K562 (cell line): ENCODE data around the gene AP1S3. TPM values are rescaled to one million over a fixed set of nuclear protein-coding genes. Genes with fewer than 3 reads are reported as not detected.

Experiments used
- CREB1 ChIP-seq, 2 experiments: sonication (generic) in 1 of 2; formaldehyde crosslinking in 1 of 2; IDR thresholded peaks; 2 replicates each; pipeline versions ENCODE4 v1.6.1 to v1.8.0; 2012 to 2022; ENCODE audit warnings: inconsistent platforms in 1 of 2, mild to moderate bottlenecking in 1 of 2, missing genetic modification reagents in 1 of 2, moderate library complexity in 1 of 2
- PHF20 ChIP-seq: fragments of 450-650 bp; IDR thresholded peaks from 2 replicates; pipeline ENCODE4 v1.6.1; 2018; ENCODE audit not compliant: partially characterized antibody
- SNIP1 ChIP-seq: fragments of 450-650 bp; IDR thresholded peaks from 2 replicates; pipeline ENCODE4 v1.7.1; 2017; ENCODE audit warnings: low read depth, mild to moderate bottlenecking
- ZKSCAN3 ChIP-seq: fragments of 250-450 bp; sonication (Bioruptor Pico); IDR thresholded peaks from 2 replicates; pipeline ENCODE4 v1.4.0; 2020
- ZNF583 ChIP-seq: fragments of 250-450 bp; sonication (Bioruptor Pico); IDR thresholded peaks from 2 replicates; pipeline ENCODE4 v1.4.0; 2020
- polyA plus RNA-seq, 8 experiments: library from polyadenylated mRNA; depleted of rRNA in 4 of 8; stranded (reverse) in 5 of 8; unstranded in 3 of 8; fragments of >200 nt; fragmentation: Nextera tagmentation in 2 of 8; fragmentation: Illumina TruSeq in 1 of 8; extraction: Ambion mirVana in 2 of 8; extraction: Trizol in 1 of 8; gene quantifications; 2 replicates each; pipeline versions ENCODE4 v1.2.1 to v1.2.3, GENCODE V29; 2011 to 2014; ENCODE audit warnings: inconsistent platforms in 1 of 8, missing spikeins in 1 of 8
- total RNA-seq, 7 experiments: library from RNA; depleted of rRNA in 6 of 7; stranded (reverse); fragments of >200 nt in 6 of 7; fragmentation: Illumina TruSeq in 2 of 7; extraction: Trizol in 2 of 7; gene quantifications; 2 replicates each; pipeline versions ENCODE4 v1.2.1 to v1.2.3, GENCODE V29; 2011 to 2021; ENCODE audit warnings: low replicate concordance in 1 of 7
- TF ChIP-seq, protein P1 (sequence below), 2 experiments: fragments of 450-650 bp in 1 of 2; IDR thresholded peaks; 2 replicates each; pipeline ENCODE4 v1.6.1; 2011 to 2017; ENCODE audit warnings: low read depth in 2 of 2, antibody characterized with exemption in 1 of 2, borderline replicate concordance in 1 of 2, low read length in 1 of 2, mild to moderate bottlenecking in 1 of 2, mixed read lengths in 1 of 2; ENCODE audit not compliant: control insufficient read depth in 1 of 2
- TF ChIP-seq, protein P2 (sequence below): sonication (generic); formaldehyde crosslinking; IDR thresholded peaks from 2 replicates; pipeline ENCODE4 v1.8.0; 2022; ENCODE audit warnings: mild to moderate bottlenecking, missing genetic modification reagents, borderline replicate concordance

Gene AP1S3
- total and polyA plus RNA-seq, 9 of the 15 experiments (the other 6 are each of a cell fraction or from before 2014, with no cell fraction given), result 0.50 to 3.8 (median 2.1) TPM

DNA sequence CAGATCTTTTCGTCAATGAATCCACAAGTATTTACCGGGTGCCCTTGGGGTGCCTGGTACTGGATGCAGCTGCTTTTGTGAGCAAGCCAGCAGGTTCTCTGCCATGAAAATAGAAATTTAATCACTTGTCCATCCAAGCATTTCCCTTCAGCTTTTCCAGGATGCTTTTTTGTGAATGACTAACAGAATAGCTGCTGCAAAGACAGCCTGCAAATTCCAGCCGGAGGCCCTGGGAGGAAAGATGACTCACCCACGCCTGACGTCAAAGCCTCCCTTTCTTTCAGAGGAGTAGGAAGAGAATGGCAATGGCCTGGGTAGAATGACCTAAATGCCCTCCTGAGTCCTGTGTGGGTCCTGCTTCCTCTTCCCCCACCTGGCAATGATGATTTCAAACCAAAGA is 111.9 kb downstream of the AP1S3 start (continued):
- TF ChIP-seq, protein P1, sequence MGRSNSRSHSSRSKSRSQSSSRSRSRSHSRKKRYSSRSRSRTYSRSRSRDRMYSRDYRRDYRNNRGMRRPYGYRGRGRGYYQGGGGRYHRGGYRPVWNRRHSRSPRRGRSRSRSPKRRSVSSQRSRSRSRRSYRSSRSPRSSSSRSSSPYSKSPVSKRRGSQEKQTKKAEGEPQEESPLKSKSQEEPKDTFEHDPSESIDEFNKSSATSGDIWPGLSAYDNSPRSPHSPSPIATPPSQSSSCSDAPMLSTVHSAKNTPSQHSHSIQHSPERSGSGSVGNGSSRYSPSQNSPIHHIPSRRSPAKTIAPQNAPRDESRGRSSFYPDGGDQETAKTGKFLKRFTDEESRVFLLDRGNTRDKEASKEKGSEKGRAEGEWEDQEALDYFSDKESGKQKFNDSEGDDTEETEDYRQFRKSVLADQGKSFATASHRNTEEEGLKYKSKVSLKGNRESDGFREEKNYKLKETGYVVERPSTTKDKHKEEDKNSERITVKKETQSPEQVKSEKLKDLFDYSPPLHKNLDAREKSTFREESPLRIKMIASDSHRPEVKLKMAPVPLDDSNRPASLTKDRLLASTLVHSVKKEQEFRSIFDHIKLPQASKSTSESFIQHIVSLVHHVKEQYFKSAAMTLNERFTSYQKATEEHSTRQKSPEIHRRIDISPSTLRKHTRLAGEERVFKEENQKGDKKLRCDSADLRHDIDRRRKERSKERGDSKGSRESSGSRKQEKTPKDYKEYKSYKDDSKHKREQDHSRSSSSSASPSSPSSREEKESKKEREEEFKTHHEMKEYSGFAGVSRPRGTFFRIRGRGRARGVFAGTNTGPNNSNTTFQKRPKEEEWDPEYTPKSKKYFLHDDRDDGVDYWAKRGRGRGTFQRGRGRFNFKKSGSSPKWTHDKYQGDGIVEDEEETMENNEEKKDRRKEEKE (IDR thresholded peaks at IDR 0.05; ENCODE audit: borderline replicate concordance in 1 of 2, control insufficient read depth in 1 of 2, low read depth in 2 of 2, low read length in 1 of 2), result no peak
- TF ChIP-seq ZKSCAN3 (no peak), CREB1 (IDR thresholded peaks at IDR 0.05) (peak; percentile 21; the same call in 1 of the 2 replicates), CREB1 (CRISPR knock-in tag; IDR thresholded peaks at IDR 0.05) (no peak), SNIP1 (no peak), ZNF583 (no peak), PHF20 (no peak)
- TF ChIP-seq, protein P2, sequence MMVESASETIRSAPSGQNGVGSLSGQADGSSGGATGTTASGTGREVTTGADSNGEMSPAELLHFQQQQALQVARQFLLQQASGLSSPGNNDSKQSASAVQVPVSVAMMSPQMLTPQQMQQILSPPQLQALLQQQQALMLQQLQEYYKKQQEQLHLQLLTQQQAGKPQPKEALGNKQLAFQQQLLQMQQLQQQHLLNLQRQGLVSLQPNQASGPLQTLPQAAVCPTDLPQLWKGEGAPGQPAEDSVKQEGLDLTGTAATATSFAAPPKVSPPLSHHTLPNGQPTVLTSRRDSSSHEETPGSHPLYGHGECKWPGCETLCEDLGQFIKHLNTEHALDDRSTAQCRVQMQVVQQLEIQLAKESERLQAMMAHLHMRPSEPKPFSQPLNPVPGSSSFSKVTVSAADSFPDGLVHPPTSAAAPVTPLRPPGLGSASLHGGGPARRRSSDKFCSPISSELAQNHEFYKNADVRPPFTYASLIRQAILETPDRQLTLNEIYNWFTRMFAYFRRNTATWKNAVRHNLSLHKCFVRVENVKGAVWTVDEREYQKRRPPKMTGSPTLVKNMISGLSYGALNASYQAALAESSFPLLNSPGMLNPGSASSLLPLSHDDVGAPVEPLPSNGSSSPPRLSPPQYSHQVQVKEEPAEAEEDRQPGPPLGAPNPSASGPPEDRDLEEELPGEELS (CRISPR knock-in tag), result no peak
